NK-92 (cell line): ENCODE data around the gene KIF6.

Experiments
- DNase-seq: peaks from one replicate; lab custom pipeline; 2025; ENCODE audit not compliant: unreplicated experiment; lab: John Stamatoyannopoulos, UW

The KIF6 gene

DNA sequence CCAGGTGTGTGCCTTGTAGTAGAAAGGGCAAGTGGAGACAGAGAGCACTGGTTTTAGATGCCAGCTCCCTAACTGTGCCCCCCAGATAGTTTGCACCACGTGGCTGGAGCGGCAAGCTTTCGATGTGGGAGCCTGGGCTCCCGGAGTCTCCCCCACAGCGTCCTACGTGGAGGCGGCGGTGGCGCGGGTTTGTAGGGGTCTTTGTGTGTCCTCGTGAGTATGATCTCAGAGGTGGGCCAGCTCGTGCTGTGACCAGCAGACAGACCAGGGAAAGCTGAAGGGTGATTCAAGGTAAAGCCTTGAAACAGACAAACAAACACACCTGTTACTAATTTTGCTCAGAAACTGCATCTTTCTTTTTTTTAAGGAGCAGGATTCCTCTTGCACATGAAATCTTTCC, 397.1 kb downstream of the KIF6 start:
- no peak for DNase-seq

DNA sequence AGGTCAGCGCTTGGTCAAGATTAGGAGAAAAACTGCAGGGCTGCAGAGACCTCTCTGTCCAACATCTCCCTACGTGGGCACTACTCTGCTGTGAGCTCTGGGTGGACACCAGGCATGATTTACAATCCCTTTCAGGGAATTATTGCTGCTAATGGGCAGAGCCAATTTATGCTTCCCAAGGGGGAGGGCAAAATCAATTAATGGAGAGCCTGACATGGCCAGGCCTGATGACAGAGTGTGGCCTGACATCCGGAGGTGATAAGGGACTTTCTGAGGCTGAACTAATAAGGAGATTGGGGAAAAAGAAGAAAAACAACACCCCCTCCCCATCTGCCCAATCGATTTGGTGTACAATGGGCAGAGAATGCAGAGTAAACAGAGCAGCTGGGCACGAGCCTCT, 397.7 kb downstream of the KIF6 start:
- no peak for DNase-seq

- DNase-seq, result no peak
These were observed 402.8 kb downstream of the KIF6 start, which contains the start of gene KCNK16 for GRCh38 chr6:39322306-39322850. TSS of gene KCNK16 (minus strand) at chr6:39322702. CDS start at chr6:39322540, 162 bp downstream.

- no peak for DNase-seq
These were observed 403.4 kb downstream of the KIF6 start for GRCh38 chr6:39321761-39322160.

DNA sequence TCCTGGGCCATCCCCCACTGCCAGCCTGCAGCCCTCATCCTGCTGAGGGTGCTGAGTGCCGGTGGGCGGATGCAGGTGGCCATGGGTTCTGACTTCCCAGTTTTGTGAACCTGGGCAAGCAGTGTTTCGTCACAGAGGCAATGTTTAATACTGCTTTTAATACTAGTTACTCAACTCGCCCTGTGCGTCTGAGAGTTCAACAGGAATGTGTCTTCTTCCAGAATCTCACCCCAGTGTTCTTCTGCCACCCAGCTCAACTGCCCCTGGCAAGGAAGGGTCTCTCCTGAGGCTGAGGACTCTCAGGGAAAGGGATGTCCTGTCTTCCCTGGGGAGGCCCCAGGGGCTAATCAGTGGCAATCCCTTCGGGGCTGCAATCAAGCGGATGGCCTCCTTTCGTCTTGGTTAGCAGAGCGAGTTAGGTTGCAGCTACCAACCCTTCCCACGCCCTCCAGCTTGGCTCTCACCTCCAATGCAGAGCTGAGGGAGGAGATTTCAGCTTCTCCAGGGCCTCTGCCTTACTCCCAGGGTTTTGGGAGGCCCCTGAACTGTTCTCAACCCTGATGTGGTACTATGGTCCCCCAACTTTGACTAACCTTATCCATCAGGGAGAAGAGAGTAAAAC, 404.7 kb downstream of the KIF6 start:
- no peak for DNase-seq

GRCh38 chr6:39319621-39320362, 405.4 kb downstream of the KIF6 start:
- no peak for DNase-seq

DNA sequence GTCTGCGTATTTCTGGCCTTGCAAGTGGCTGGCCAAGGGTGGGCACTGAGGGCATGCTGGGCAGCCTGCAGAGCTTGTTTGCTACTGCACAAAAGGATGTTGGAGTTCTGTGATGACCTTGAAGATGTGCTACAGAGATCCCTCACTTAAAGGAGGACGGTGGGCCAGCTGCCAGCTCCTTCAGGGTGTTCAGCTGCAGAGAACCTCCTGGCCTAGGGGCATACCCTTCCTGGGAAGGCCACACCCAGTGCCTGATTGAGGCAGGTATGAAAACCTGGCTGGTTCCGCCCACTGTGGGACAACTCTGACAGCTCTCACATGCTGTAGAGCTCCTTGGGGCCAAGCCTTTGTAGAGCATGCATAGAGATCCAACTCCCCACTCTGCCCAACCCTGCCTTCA, 408.0 kb downstream of the KIF6 start:
- no peak for DNase-seq

GRCh38 chr6:39314273-39314795, 410.9 kb downstream of the KIF6 start, which contains the start of gene KCNK17:
TSS of gene KCNK17 (minus strand) at chr6:39314419. CDS start at chr6:39314320, 99 bp downstream.
- no peak for DNase-seq

GRCh38 chr6:39313526-39314272, 411.5 kb downstream of the KIF6 start:
- no peak for DNase-seq

- no peak for DNase-seq
These were observed 412.2 kb downstream of the KIF6 start for GRCh38 chr6:39312912-39313525.

DNA sequence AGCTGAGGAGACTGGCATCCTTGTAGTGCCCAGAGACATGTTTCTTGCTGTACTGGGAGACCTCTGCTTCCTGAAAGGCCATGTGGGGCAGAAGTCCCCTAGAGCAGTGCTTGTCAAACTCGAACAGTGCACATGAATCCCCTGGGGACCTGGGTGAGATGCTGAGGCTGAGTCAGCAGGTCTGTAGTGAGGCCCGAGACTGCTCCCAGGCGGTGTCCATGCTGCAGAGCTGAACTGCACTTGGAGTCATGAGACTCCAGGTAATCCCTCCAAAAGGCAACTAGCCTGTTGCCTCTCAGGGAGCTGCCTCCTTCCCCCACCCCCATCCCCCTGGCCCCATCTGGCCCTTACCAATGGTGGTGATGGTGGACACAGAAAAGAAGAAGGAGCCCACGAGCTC, 414.7 kb downstream of the KIF6 start:
- no peak for DNase-seq

GRCh38 chr6:39309942-39310531, 415.2 kb downstream of the KIF6 start:
- no peak for DNase-seq

- DNase-seq, result no peak
These were observed 417.7 kb downstream of the KIF6 start for GRCh38 chr6:39307462-39307861.

- DNase-seq, result no peak
These were observed 420.3 kb downstream of the KIF6 start for GRCh38 chr6:39304951-39305350.

GRCh38 chr6:39303425-39304153, 421.6 kb downstream of the KIF6 start:
- no peak for DNase-seq

DNA sequence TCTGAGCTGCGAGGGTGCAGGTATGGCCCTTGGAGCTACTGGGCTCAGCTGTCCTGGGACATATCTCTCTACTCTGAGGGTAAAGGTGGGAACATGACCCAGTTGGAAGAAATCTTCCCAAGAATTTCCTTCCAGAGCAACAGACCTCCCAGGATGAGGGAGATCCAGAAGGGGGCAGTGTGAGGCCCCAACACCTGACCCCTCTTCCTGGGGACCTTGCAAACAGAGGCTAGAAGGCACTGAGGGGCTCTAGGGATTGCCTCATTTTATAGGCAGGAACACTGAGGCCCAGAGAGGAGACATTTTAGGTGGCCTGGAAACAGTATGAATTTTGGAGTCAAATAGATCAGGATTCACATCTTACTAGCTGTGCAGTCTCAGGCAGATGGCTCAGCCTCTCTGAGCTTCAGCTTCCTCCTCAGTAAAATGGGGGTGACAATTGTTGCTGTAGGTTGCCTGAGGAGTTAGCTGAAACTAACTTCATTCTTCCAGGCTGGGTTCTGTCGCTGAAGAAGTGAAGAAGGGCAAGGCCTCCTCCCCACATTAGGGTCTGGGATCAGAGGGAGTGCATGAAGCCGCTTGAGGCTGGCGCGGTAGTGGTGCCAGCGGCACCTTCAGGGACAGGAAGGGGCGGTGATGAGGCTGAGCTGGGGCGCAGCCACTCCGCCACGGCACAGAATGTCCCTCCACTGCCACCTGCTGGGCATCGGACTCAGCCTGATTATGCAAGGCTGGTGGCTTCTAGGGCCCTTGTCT, 422.4 kb downstream of the KIF6 start:
- no peak for DNase-seq

- DNase-seq, result no peak
These were observed 423.2 kb downstream of the KIF6 start for GRCh38 chr6:39302011-39302410.

DNA sequence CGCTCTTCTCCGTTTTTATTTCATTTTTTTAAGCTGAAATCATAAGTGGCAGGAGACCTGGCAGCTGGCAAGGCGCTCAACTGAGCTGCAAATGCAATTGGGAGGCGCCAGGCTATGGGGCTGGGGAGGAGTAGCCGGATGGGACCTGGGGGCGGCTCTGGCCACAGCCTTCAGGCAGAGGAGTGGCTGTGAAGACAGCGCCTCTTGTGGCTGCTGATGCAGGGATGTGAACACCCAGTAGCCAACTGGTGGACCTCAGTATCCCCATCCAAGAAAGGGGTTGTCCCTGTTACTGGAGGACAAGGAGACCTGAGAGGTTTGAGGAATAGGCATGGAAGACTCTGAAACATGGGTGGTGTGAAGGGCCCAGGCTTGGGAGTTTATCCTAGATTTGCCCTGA, 423.6 kb downstream of the KIF6 start:
- no peak for DNase-seq

- DNase-seq, result no peak
These were observed 424.5 kb downstream of the KIF6 start for GRCh38 chr6:39300739-39301138.
